Keratinocyte (primary cell): ENCODE measurements around the gene HBA2.

ENCODE experiments used
- CTCF ChIP-seq, 3 experiments: IDR thresholded peaks in 1 of 3; conservative IDR thresholded peaks in 1 of 3; optimal IDR thresholded peaks in 1 of 3; 2 replicates in 2 of 3; 3 replicates in 1 of 3; pipeline versions ENCODE3 to v1.5.1; 2011; ENCODE audit warnings: low read length in 3 of 3, mild to moderate bottlenecking in 3 of 3, moderate library complexity in 2 of 3, control low read depth in 1 of 3, inconsistent platforms in 1 of 3; ENCODE audit not compliant: insufficient read depth in 2 of 3; ENCODE audit errors: extremely low read depth in 1 of 3
- EZH2 ChIP-seq: IDR thresholded peaks from one replicate; pipeline ENCODE4 v1.6.1; 2012; ENCODE audit warnings: inconsistent platforms, mild to moderate bottlenecking, low read length, moderate library complexity

- TF ChIP-seq CTCF (optimal IDR thresholded peaks at IDR 0.05 in 1 of 3, IDR thresholded peaks at IDR 0.05 in 1 of 3, conservative IDR thresholded peaks at IDR 0.05 in 1 of 3; ENCODE audit: extremely low read depth in 1 of 3, insufficient read depth in 2 of 3, low read length in 3 of 3) (no peak), EZH2 (no peak)
These were observed 13.0 kb downstream of the HBA2 start for GRCh38 chr16:185691-186090.
